H9 (cell line): ENCODE results near the gene PELO. TPM values are rescaled to one million over a fixed set of nuclear protein-coding genes. Genes with fewer than 3 reads are reported as not detected.

ENCODE experiments used
- DNase-seq: peaks from one replicate; pipeline ENCODE4 v3.0.0-alpha.2; 2017
- H2AFZ ChIP-seq: one replicate; pipeline ENCODE4 v1.6.1; 2013; ENCODE audit warnings: mild to moderate bottlenecking, low read length, control low read depth, moderate library complexity
- H2AK5ac ChIP-seq: 2 replicates; pipeline ENCODE4 v1.6.1; 2013; ENCODE audit warnings: low read length, control low read depth, mixed read lengths; ENCODE audit not compliant: insufficient read length
- H2BK120ac ChIP-seq: one replicate; pipeline ENCODE4 v1.6.1; 2013; ENCODE audit warnings: low read depth, mild to moderate bottlenecking, low read length, control low read depth, inconsistent platforms; ENCODE audit not compliant: poor library complexity, severe bottlenecking
- H2BK12ac ChIP-seq: 2 replicates; pipeline ENCODE4 v1.6.1; 2013; ENCODE audit warnings: low read length, control low read depth, mixed read lengths, low read depth; ENCODE audit not compliant: insufficient read length
- H2BK15ac ChIP-seq: 2 replicates; pipeline ENCODE4 v1.6.1; 2013; ENCODE audit warnings: low read depth, low read length, control low read depth
- H2BK20ac ChIP-seq: one replicate; pipeline ENCODE4 v1.6.1; 2013; ENCODE audit warnings: low read depth, mild to moderate bottlenecking, low read length, control low read depth, inconsistent platforms; ENCODE audit not compliant: poor library complexity, severe bottlenecking
- H2BK5ac ChIP-seq: 2 replicates; pipeline ENCODE4 v1.6.1; 2013; ENCODE audit warnings: low read length, control low read depth, mixed read lengths; ENCODE audit not compliant: insufficient read length
- H3K14ac ChIP-seq: 2 replicates; pipeline ENCODE4 v1.6.1; 2013; ENCODE audit warnings: low read length, control low read depth; ENCODE audit not compliant: insufficient read depth
- H3K18ac ChIP-seq: 2 replicates; pipeline ENCODE4 v1.6.1; 2013; ENCODE audit warnings: low read depth, mild to moderate bottlenecking, mixed read lengths, low read length, control low read depth; ENCODE audit not compliant: insufficient read length
- H3K23ac ChIP-seq: 2 replicates; pipeline ENCODE4 v1.6.1; 2013; ENCODE audit warnings: low read length, control low read depth, mixed read lengths, low read depth; ENCODE audit not compliant: insufficient read length
- H3K23me2 ChIP-seq: 2 replicates; pipeline ENCODE4 v1.6.1; 2013; ENCODE audit warnings: low read depth, mild to moderate bottlenecking, mixed read lengths, low read length, control low read depth; ENCODE audit not compliant: insufficient read length, poor library complexity, severe bottlenecking
- H3K27ac ChIP-seq: 2 replicates; pipeline ENCODE4 v1.5.1; 2013; ENCODE audit warnings: low read length, control low read depth, mixed read lengths, low read depth; ENCODE audit not compliant: insufficient read length
- H3K27me3 ChIP-seq: 2 replicates; pipeline ENCODE4 v1.6.1; 2013; ENCODE audit warnings: low read length, control low read depth, inconsistent platforms; ENCODE audit not compliant: insufficient read depth
- H3K4ac ChIP-seq: 2 replicates; pipeline ENCODE4 v1.6.1; 2013; ENCODE audit warnings: low read depth, mild to moderate bottlenecking, control low read depth, inconsistent platforms, low read length, moderate library complexity
- H3K4me1 ChIP-seq: 2 replicates; pipeline ENCODE4 v1.6.1; 2013; ENCODE audit warnings: low read length, control low read depth, inconsistent platforms; ENCODE audit not compliant: insufficient read depth
- H3K4me2 ChIP-seq: 2 replicates; pipeline ENCODE4 v1.6.1; 2013; ENCODE audit warnings: low read length, control low read depth, mixed read lengths; ENCODE audit not compliant: insufficient read length, insufficient read depth
- H3K56ac ChIP-seq: 2 replicates; pipeline ENCODE4 v1.6.1; 2013; ENCODE audit warnings: low read depth, mild to moderate bottlenecking, mixed read lengths, low read length, control low read depth; ENCODE audit not compliant: insufficient read length
- H3K79me1 ChIP-seq: 2 replicates; pipeline ENCODE4 v1.6.1; 2013; ENCODE audit warnings: low read depth, mild to moderate bottlenecking, moderate library complexity, low read length, control low read depth, inconsistent platforms; ENCODE audit not compliant: insufficient read depth, poor library complexity, severe bottlenecking
- H3K79me2 ChIP-seq: 2 replicates; pipeline ENCODE4 v1.6.1; 2013; ENCODE audit warnings: low read length, control low read depth, inconsistent platforms; ENCODE audit not compliant: insufficient read depth
- H3K9ac ChIP-seq: 2 replicates; pipeline ENCODE4 v1.6.1; 2013; ENCODE audit warnings: low read length, control low read depth, mixed read lengths; ENCODE audit not compliant: insufficient read length; ENCODE audit errors: extremely low read depth
- H3K9me3 ChIP-seq: one replicate; pipeline ENCODE4 v1.6.1; 2013; ENCODE audit warnings: low read depth, low read length, inconsistent platforms; ENCODE audit not compliant: control insufficient read depth
- H3T11ph ChIP-seq: one replicate; pipeline ENCODE4 v1.6.1; 2013; ENCODE audit warnings: mild to moderate bottlenecking, low read length, control low read depth, inconsistent platforms
- H4K20me1 ChIP-seq: one replicate; pipeline ENCODE4 v1.6.1; 2013; ENCODE audit not compliant: control insufficient read depth, insufficient read length, insufficient read depth
- H4K5ac ChIP-seq: 2 replicates; pipeline ENCODE4 v1.6.1; 2013; ENCODE audit warnings: low read depth, mild to moderate bottlenecking, mixed read lengths, low read length, control low read depth; ENCODE audit not compliant: insufficient read length
- H4K8ac ChIP-seq: replicated peaks from 2 replicates; pipeline ENCODE4 v1.6.1; 2013; ENCODE audit warnings: low read length, control low read depth, mixed read lengths, low read depth; ENCODE audit not compliant: insufficient read length
- H4K91ac ChIP-seq: 2 replicates; pipeline ENCODE4 v1.6.1; 2013; ENCODE audit warnings: low read depth, mild to moderate bottlenecking, moderate library complexity, mixed read lengths, low read length, control low read depth; ENCODE audit not compliant: insufficient read length
- H3K27ac Mint-ChIP-seq, 3 experiments: 2 replicates in 2 of 3; 3 replicates in 1 of 3; pipeline ENCODE4 v1.8.0; 2020 to 2021; ENCODE audit warnings: mixed read lengths in 3 of 3, mild to moderate bottlenecking in 1 of 3, moderate library complexity in 1 of 3
- H3K27me3 Mint-ChIP-seq: 2 replicates; pipeline ENCODE4 v1.8.0; 2021; ENCODE audit warnings: low read depth, mild to moderate bottlenecking, moderate library complexity, mixed read lengths
- H3K36me3 Mint-ChIP-seq, 3 experiments: 2 replicates in 2 of 3; 3 replicates in 1 of 3; pipeline ENCODE4 v1.8.0; 2020 to 2021; ENCODE audit warnings: low read depth in 3 of 3, mixed read lengths in 3 of 3; ENCODE audit not compliant: insufficient read depth in 1 of 3
- H3K4me1 Mint-ChIP-seq, 2 experiments: 2 replicates each; pipeline ENCODE4 v1.8.0; 2020; ENCODE audit warnings: mixed read lengths in 2 of 2
- H3K4me3 Mint-ChIP-seq, 2 experiments: 2 replicates in 1 of 2; 3 replicates in 1 of 2; pipeline ENCODE4 v1.8.0; 2020 to 2021; ENCODE audit warnings: mild to moderate bottlenecking in 2 of 2, mixed read lengths in 2 of 2, moderate library complexity in 1 of 2
- H3K9me3 Mint-ChIP-seq, 2 experiments: 2 replicates in 1 of 2; 3 replicates in 1 of 2; pipeline ENCODE4 v1.8.0; 2020; ENCODE audit warnings: mild to moderate bottlenecking in 2 of 2, mixed read lengths in 2 of 2, moderate library complexity in 1 of 2
- WGBS: extraction: QIAGEN DNeasy Blood & Tissue Kit; methylation state at CpG from one replicate; pipeline ENCODE4 v1.1.7; 2013; ENCODE audit warnings: missing lambda C conversion rate, low lambda C conversion rate, mixed read lengths; ENCODE audit not compliant: insufficient read length; ENCODE audit errors: extremely low coverage; 5-methylcytosine and 5-hydroxymethylcytosine counted together
- total RNA-seq: library from RNA; stranded (reverse); gene quantifications from 2 replicates; pipeline ENCODE4 v1.2.1, GENCODE V29; 2021
- TF ChIP-seq, protein P1 (sequence below): fragments of 200-600 bp; sonication (generic); conservative IDR thresholded peaks from 3 replicates; pipeline ENCODE4 v1.8.0; 2021; ENCODE audit warnings: antibody characterized with exemption, mild to moderate bottlenecking

Gene PELO
- total RNA-seq, 1 experiment from 2014 or later, result 20.3 TPM

- no peaks in the 10 kb centered on the region for H3K9me3 ChIP-seq
- WGBS, result no CpG with 5 or more reads among the region's 19 CpGs
- peak overlapping the region; percentile 21; the same call in 1 of the 2 replicates for H3K14ac ChIP-seq
- peaks cover 26% of the 10 kb centered on the region for H3K23me2 ChIP-seq
- DNase-seq, result peak; percentile 66
- no peak overlapping the region for H2BK120ac ChIP-seq
- H3K4me1 Mint-ChIP-seq, result peaks cover 36 to 45% of the 10 kb centered on the region in 2 experiments
- peak overlapping the region; percentile 20 for H4K5ac ChIP-seq
- no peak overlapping the region for H2BK12ac ChIP-seq
- H3T11ph ChIP-seq, result no peak overlapping the region
- H2AK5ac ChIP-seq, result no peak overlapping the region
- peaks cover 6% of the 10 kb centered on the region; the same call in 1 of the 2 replicates for H3K4me1 ChIP-seq
- peak overlapping the region; percentile 31 for H3K18ac ChIP-seq
- H2BK15ac ChIP-seq, result no peak overlapping the region
- H2BK5ac ChIP-seq, result no peak overlapping the region
- no peak overlapping the region for H3K56ac ChIP-seq
- peak overlapping the region; percentile 93 for H3K27ac ChIP-seq
- H4K91ac ChIP-seq, result no peak overlapping the region
- H2AFZ ChIP-seq, result peak overlapping the region; percentile 76
- no peak overlapping the region for H2BK20ac ChIP-seq
- no peak overlapping the region for H3K4ac ChIP-seq
- no peaks in the 10 kb centered on the region for H4K20me1 ChIP-seq
- TF ChIP-seq, protein P1, sequence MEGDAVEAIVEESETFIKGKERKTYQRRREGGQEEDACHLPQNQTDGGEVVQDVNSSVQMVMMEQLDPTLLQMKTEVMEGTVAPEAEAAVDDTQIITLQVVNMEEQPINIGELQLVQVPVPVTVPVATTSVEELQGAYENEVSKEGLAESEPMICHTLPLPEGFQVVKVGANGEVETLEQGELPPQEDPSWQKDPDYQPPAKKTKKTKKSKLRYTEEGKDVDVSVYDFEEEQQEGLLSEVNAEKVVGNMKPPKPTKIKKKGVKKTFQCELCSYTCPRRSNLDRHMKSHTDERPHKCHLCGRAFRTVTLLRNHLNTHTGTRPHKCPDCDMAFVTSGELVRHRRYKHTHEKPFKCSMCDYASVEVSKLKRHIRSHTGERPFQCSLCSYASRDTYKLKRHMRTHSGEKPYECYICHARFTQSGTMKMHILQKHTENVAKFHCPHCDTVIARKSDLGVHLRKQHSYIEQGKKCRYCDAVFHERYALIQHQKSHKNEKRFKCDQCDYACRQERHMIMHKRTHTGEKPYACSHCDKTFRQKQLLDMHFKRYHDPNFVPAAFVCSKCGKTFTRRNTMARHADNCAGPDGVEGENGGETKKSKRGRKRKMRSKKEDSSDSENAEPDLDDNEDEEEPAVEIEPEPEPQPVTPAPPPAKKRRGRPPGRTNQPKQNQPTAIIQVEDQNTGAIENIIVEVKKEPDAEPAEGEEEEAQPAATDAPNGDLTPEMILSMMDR, result no peak
- peak overlapping the region; percentile 89 for H3K4me2 ChIP-seq
- H3K9ac ChIP-seq, result peak overlapping the region; percentile 82
- peaks cover 4 to 7% (median 6%) of the 10 kb centered on the region in 3 experiments for H3K36me3 Mint-ChIP-seq
- no peaks in the 10 kb centered on the region; a peak in 1 of 5 replicates for H3K9me3 Mint-ChIP-seq
- no peak overlapping the region for H4K8ac ChIP-seq
- H3K27ac Mint-ChIP-seq, result peak overlapping the region; percentile 96 to 99 (median 99)
- H3K79me1 ChIP-seq, result no peaks in the 10 kb centered on the region
- peaks cover 14% of the 10 kb centered on the region; the same call in 1 of the 2 replicates for H3K79me2 ChIP-seq
- H3K27me3 ChIP-seq, result no peaks in the 10 kb centered on the region
- peak overlapping the region; percentile 91 to 92 for H3K4me3 Mint-ChIP-seq
- H3K23ac ChIP-seq, result no peak overlapping the region
- H3K27me3 Mint-ChIP-seq, result no peaks in the 10 kb centered on the region
Measured at GRCh38 chr5:52799358-52799982, 11.8 kb downstream of the PELO start.
